ENCODE results near the gene CDC6. TPM values are rescaled to one million over a fixed set of nuclear protein-coding genes. Genes with fewer than 3 reads are reported as not detected.

CDC6 gene
- total RNA-seq, 1 donor from 2014 or later = 16.4 TPM

DNA sequence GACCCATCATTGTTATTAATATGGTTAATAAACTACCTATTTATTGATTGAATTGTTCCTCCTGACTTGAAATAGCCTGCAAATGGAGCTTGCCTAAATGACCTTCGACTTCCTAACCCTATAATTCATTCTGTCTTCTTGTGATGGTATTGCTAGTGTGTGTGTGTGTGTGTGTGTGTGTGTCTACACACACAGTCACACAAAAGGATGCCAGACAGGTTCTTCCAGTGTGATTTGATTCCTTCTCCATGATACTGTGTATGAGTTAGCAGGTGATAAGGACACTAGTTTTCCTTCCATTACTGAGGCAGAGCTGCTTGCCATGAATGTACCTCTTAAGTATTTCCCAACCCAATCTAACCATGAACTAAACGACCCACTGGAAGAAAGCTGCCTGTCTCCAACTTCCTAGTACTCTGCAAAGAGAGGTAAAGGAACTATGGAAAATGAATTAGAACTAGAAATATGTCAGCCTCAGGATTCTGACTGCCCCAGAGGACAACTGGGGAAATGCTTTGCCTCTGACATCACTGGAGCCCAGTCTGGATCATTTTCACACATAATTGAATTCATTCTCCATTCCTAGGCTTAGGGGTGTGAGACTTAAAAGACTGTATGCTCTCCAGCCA is 3.5 kb upstream of the CDC6 start:
- H3K36me3 Mint-ChIP-seq = peaks cover 17% of the 10 kb centered on the region
- DNase-seq (ENCODE audit: low spot score in 2 of 2, unreplicated experiment in 2 of 2) = no peak
- peaks cover 36% of the 10 kb centered on the region for H3K4me1 Mint-ChIP-seq
- no peaks in the 10 kb centered on the region for H3K9me3 Mint-ChIP-seq
- TF ChIP-seq CTCF (IDR thresholded peaks at IDR 0.05; ENCODE audit: unreplicated experiment) = no peak
- no peak overlapping the region for H3K4me3 Mint-ChIP-seq
- H3K27me3 Mint-ChIP-seq (ENCODE audit: low read depth) = no peaks in the 10 kb centered on the region
- H3K27ac Mint-ChIP-seq = peak overlapping the region; percentile 85

GRCh38 chr17:40286473-40286872 is 1.2 kb upstream of the CDC6 start:
- Mint-ChIP-seq H3K9me3 (no peaks in the 10 kb centered on the region), H3K4me1 (peaks cover 36% of the 10 kb centered on the region), H3K27ac (no peak overlapping the region), H3K36me3 (peaks cover 8% of the 10 kb centered on the region), H3K4me3 (no peak overlapping the region), H3K27me3 (ENCODE audit: low read depth) (no peaks in the 10 kb centered on the region)
- no peak for DNase-seq (ENCODE audit: low spot score in 2 of 2, unreplicated experiment in 2 of 2)
- TF ChIP-seq CTCF (IDR thresholded peaks at IDR 0.05; ENCODE audit: unreplicated experiment) = no peak

DNA sequence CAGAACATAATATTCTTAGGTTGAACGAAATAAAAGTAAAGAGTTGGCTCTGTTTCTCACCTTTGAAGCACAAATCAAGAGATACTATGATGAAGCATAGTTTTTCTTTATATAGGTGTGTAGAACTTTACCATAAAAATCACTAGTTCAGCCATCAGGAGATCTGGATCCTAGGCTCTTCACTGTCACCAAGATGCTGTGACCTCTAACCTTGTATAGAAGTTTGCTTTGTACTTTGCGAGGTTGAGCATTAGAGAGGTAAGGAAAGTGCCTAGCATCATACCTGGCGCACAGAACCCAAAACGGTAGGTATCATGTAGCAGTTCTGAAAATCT is 553 bp upstream of the CDC6 start:
- peaks cover 29% of the 10 kb centered on the region for H3K4me1 Mint-ChIP-seq
- H3K36me3 Mint-ChIP-seq = peaks cover 8% of the 10 kb centered on the region
- no peak for DNase-seq (ENCODE audit: low spot score in 2 of 2, unreplicated experiment in 2 of 2)
- TF ChIP-seq CTCF (IDR thresholded peaks at IDR 0.05; ENCODE audit: unreplicated experiment) = no peak
- no peaks in the 10 kb centered on the region for H3K9me3 Mint-ChIP-seq
- peak overlapping the region; percentile 96 for H3K4me3 Mint-ChIP-seq
- H3K27ac Mint-ChIP-seq = peak overlapping the region; percentile 98
- H3K27me3 Mint-ChIP-seq (ENCODE audit: low read depth) = no peaks in the 10 kb centered on the region

DNA sequence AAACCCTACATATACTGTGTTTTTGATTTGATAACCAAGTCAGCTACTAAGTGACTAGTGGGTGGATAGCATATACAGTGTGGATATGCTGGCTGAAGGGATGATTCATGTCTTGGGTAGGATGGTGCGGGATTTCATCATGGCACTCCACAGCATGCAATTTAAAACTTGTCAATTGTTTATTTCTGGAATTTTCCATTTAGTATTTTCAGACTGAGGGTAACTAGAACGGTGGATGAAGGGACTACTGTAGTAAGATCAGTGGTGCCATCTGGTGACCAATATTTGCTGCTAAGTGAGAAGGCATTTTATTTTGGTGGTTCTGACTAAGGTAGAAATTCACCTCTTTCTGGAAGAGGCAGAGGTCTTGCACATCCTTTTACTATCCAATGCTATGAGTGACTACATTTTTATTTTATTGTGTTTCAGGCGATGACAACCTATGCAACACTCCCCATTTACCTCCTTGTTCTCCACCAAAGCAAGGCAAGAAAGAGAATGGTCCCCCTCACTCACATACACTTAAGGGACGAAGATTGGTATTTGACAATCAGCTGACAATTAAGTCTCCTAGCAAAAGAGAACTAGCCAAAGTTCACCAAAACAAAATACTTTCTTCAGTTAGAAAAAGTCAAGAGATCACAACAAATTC is 3.1 kb downstream of the CDC6 start:
- peaks cover 15% of the 10 kb centered on the region for H3K36me3 Mint-ChIP-seq
- no peaks in the 10 kb centered on the region for H3K9me3 Mint-ChIP-seq
- H3K4me1 Mint-ChIP-seq = peaks cover 14% of the 10 kb centered on the region
- peak; percentile 35 for TF ChIP-seq CTCF (IDR thresholded peaks at IDR 0.05; ENCODE audit: unreplicated experiment)
- no peak overlapping the region for H3K27ac Mint-ChIP-seq
- no peak for DNase-seq (ENCODE audit: low spot score in 2 of 2, unreplicated experiment in 2 of 2)
- no peaks in the 10 kb centered on the region for H3K27me3 Mint-ChIP-seq (ENCODE audit: low read depth)
- H3K4me3 Mint-ChIP-seq = no peak overlapping the region

DNA sequence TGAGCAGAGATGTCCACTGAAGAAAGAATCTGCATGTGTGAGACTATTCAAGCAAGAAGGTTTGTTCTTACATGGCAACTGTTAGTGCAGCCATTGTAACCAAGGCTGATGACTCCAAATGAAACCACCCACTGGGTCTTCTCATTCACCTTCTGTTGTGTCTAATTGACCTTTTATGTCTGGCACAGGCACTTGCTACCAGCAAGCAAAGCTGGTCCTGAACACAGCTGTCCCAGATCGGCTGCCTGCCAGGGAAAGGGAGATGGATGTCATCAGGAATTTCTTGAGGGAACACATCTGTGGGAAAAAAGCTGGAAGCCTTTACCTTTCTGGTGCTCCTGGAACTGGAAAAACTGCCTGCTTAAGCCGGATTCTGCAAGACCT is 3.6 kb downstream of the CDC6 start:
- H3K4me1 Mint-ChIP-seq = peaks cover 14% of the 10 kb centered on the region
- no peak for DNase-seq (ENCODE audit: low spot score in 2 of 2, unreplicated experiment in 2 of 2)
- TF ChIP-seq CTCF (IDR thresholded peaks at IDR 0.05; ENCODE audit: unreplicated experiment) = no peak
- H3K4me3 Mint-ChIP-seq = no peak overlapping the region
- H3K27ac Mint-ChIP-seq = no peak overlapping the region
- H3K27me3 Mint-ChIP-seq (ENCODE audit: low read depth) = no peaks in the 10 kb centered on the region
- peaks cover 15% of the 10 kb centered on the region for H3K36me3 Mint-ChIP-seq
- H3K9me3 Mint-ChIP-seq = no peaks in the 10 kb centered on the region

Measured in mesothelial cell of epicardium (in vitro differentiated cells).